ENCODE measurements around the gene PLCB4.

PLCB4 gene

GRCh38 chr20:9334866-9335265 is 266.0 kb downstream of the PLCB4 start:
- DNase-seq, result no peak

DNA sequence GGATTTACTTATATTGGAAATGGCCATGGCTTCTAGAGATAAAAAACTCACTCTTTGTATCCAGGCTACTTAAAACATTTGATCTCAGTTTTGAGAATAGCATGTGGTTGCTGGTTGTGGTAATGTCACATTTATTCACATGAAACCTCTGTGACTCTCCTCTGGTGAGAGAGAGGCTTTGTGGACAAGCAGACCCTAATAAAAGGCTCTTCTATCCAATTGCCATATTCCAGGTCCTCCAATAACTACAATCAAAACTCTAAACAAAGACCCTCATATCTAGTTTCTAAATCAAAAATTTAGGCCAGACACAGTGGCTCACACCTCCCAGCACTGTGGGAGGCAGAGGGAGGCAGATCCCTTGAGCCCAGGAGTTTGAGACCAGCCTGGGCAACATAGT is 269.2 kb downstream of the PLCB4 start:
- no peak for DNase-seq

GRCh38 chr20:9339708-9340107 is 270.8 kb downstream of the PLCB4 start:
- DNase-seq, result no peak

DNA sequence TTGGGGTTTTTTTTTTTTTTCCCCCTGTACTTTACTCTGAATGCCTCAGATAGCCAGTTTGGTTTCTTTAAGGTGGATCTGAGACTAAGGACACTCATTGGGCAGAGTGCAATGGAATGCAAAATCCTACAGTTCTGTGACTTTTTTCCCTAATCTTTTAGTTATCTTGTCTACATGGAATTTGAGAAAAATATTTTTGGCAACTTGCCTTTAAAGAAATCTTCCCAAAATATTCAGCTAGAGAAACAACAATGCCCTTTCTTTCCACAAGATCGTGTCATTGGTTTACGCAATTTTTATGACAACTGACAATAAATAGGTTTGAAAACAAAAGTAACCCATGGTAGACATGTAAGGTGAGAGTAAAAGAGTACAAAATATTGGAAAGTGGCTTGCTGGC is 273.8 kb downstream of the PLCB4 start:
- no peak for DNase-seq

- no peak for DNase-seq
These were observed 275.4 kb downstream of the PLCB4 start for GRCh38 chr20:9344083-9344920.

DNA sequence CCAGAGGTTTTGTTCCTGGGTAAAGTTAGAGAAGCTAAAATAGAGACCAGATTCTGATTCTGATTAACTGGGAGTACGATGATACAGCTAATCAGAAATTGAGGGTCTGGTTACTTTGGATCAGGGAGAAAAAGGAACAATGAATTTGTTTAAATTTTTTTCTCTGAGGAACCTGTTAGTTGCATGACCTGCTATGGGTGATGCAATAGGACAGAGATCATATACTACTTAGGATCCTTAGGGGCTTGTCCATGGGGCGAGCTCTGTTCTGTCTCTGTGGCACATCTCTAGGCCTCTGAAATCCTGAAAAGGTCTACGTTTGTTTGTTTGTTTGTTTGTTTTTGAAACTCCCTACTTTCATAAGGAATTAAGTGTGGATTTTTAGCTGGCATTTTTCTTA is 279.4 kb downstream of the PLCB4 start:
- no peak for DNase-seq

DNA sequence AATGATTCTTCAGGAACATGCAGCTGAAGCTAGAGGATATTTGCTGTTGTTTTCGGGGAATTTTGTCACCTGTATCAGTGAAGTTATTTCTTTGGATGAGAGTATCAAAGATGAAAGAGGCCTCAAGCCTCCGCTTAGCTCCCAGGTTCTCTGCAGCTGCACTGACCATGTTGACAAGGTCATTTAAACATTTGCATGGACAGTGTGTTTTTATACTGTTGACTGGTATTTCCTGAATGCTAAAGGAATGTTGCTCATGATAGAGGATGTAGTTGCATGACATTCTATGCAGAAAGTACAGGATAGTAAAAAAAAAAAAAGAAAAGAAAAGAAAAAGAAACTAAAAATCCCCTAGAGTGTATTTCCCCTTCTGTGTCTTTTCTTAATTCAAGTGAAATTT is 279.9 kb downstream of the PLCB4 start:
- no peak for DNase-seq

- DNase-seq, result no peak
These were observed 280.4 kb downstream of the PLCB4 start for GRCh38 chr20:9349249-9349648.

DNA sequence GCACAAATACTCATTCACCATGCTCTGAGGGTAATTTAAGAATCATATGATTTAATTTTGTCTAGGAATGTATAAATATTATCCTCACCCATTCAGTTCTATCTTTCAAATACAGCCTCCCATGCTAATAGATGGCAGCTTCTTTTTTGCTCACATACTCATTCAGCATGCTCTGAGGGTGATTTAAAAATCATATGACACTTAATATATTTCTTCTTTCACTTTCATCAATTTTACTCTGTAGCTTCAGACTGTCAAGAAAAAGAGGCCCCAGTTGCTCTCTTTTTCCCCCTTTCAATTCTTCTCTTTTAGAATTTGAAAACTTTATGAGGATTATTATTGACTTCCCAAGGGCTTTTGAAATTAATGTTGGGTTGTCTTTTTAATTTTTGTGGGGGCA is 283.9 kb downstream of the PLCB4 start:
- no peak for DNase-seq

GRCh38 chr20:9353180-9353915 is 284.5 kb downstream of the PLCB4 start:
- DNase-seq, result no peak

DNA sequence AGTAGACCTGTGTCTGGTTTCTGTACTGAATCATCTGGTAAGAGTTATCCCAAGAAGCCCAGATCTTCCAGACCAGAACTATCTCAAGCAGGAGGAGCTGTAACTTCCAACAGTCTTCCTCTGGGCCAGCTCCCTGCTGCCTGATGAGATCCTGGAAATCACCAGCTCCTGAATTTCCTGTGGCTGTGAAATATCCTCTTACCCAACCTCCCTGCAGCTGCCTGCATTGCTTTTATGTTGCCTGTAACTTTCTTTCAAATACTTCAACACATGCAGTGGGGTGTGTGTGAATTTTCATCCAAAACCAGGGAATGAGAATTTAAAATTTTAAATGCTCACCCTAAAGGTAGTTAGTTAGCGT is 285.0 kb downstream of the PLCB4 start:
- no peak for DNase-seq

DNA sequence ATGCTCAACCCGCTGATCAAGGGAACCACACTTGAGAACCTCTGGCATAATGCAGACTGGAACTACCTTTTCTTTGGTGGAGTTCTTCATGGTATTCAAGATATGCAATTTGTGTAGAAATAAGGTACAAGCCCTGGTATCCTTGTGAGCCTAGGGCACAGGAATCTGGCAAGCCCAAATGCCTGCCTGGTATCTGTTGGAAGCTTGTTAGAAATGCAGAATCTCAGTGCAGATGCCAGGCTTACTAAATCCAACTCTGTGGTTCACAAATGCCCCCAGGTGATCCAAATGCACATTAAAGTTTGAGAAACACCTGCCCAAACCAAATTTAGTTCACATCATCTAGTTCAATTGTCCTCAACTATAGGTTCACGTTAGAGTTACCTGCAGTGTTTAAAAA is 285.7 kb downstream of the PLCB4 start:
- no peak for DNase-seq

DNA sequence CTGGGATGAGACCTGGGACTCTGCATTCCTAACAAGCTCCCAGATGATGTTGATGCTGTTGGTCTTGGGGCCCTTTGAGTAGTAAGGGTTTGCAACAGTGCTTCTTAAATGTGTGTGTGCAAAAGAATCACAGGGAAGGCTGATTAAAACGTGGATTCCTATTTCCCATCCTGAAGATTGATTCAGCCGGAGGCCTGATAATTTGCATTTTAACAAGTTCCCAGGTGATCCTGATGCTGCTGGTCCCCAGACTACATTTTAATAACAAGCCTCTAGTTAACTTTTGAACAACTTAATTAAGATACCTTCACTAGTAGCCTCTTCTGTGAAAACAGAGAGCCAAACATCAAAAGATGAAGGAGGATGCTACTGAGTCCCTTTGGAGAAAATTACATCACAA is 289.1 kb downstream of the PLCB4 start:
- no peak for DNase-seq

DNA sequence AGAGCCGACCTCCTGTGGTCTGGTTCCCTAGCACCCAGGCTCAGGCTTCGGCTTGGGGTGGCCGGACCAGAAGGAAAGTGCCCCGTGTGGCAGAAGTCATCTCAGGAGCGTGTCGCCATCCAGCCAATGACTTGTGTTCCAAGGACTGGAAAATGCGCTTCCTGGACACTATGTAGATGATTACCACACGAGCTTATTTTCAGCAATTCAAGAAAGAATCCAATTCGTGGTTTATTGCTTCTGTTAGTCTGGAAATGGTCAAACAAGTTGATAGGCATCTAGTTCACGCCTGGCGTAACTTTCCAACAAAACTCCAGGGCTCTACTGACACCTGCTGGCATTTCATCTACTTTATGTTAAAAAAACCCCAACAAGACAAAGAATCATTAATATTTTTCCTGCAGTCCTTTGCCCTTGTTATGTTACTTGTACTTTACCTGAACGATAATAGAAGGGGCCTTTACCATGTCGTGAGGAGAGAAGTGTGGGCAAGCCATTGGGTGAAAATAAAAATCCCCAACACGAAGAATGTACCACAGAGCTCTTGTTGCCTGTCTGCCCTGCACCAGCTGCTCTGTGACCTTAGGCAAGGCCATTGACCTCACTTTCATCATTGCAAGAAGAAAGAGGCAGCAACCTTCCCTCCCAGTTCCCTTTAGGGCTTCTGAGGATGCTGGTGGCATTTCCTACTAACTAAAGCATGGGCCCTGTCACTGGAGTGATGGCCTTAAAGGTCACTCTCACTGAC is 290.8 kb downstream of the PLCB4 start:
- no peak for DNase-seq

GRCh38 chr20:9360431-9360830 is 291.5 kb downstream of the PLCB4 start:
- DNase-seq, result no peak

DNA sequence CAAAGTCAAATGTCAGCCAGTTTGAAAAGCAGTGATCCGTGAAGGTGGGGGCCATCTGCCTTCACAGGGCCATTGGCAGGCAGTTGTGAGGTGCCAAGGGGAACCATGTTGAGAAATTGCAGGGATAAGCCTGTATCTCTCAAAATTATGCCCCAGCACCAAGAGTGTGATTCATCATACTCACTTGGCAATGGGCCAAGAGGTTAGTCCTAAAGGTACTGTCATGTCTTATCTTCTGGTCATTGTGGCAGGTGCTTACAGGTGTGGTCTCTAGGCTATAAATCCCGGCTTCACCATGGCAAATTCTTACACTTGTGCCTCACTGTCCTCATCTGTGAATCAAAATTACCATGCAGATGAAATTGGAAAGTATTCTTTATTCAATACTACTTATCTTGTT is 294.8 kb downstream of the PLCB4 start:
- no peak for DNase-seq

GRCh38 chr20:9367328-9367727 is 298.4 kb downstream of the PLCB4 start:
- no peak for DNase-seq

- no peak for DNase-seq
These were observed 298.9 kb downstream of the PLCB4 start for GRCh38 chr20:9367746-9368145.

GRCh38 chr20:9368893-9369292 is 300.0 kb downstream of the PLCB4 start:
- DNase-seq, result no peak

DNA sequence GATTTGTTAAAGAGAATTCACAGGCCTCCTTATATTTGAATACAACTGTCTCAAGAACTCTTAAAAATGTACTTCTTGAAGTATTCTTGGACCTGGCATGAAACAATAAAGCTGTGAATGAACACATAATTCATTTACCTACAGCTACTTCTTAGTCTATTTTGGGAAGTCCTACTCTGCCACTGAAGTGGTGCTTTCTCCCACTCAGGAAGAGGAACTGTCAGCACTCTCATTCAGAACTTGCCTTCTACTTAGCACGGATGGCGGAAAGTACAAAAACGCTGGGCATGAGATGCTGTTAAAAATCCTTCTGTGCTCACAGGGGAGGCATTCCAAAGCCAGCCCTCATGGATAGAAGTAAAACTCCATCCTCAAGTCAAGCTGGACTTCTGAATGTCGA is 300.7 kb downstream of the PLCB4 start:
- no peak for DNase-seq

DNA sequence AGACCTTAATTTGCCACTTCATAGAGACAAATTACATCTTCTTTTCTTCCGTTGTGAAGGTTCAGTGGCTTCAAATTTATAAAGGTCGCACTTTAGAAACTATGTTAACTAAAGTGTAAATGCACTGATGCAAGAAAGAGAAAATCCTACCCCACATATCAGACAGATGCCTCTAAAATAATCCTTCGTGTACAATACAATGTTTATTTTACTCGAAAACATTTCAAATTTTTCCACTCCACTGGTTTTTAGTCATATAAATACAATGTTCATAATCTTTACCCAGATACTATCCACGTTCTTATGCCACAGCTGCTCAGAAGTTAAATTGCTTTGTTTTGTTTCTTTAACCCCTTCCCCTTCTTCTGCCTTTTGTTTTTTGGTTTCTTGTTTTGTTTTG is 305.2 kb downstream of the PLCB4 start:
- DNase-seq, result no peak

DNA sequence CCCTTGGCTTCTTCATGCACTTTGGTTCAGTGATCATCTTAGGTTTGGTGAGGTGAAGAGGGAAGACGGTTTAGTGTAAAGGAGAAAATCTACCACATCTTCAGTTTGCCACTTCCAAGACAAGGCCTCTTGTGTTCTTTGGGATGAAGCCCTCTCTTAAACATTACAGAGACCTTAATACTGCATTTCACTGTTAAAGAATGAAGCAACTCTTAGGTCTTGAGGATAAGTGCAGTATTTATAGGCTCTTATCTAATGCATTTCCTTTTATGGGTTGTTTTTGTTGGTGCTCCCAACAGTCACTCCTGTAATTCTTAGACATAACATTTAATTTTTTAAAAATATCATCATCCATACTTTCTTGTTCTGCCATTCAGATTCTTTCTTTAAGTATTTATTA is 305.6 kb downstream of the PLCB4 start:
- no peak for DNase-seq

- no peak for DNase-seq
These were observed 306.4 kb downstream of the PLCB4 start for GRCh38 chr20:9375221-9375681.

DNA sequence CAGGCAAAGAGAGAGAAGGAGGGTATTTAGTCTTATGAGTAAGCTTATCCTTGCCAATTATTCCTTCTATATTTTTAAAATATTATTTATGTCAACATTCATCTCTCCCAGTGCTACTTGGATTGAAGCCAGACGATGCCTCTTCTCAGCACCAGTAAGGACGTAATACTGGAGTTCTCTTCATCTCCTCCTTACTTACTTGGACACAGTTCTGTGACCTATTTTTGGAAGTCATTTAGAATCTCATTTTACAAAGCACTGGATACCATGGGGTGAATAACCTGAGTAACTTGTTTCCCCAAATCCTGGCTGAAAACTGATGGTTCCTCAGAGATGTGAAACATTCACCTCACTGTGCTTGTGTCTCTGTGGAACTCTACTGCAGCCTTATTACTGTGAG is 308.1 kb downstream of the PLCB4 start:
- DNase-seq, result no peak

Measured in activated T-cell treated with anti-CD3 and anti-CD28 coated beads for 4 hours (primary cell).